ENCODE measurements around the gene POLK.

DNA sequence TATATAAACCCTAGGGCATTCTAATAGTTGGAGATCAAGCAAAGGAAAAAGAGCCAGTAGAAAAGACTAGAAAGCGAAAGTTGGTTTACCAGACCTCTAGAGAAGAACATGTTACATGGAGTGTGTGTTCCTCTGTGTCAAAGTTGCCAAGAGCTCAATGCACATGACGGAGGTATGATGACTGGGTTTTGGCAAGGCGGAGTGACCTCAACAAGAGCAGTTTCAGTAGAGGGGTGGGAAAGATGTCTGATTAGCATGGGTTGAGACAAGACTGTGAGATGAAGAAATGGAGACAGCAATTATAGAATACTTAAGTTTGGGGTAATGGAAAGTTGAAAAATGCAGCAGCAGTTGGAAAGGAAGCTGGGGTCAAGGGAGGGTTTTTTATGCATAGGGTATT is 101.2 kb downstream of the POLK start:
- no peak for TF ChIP-seq POLR2A (IDR thresholded peaks at IDR 0.05)
- TF ChIP-seq, protein P1, sequence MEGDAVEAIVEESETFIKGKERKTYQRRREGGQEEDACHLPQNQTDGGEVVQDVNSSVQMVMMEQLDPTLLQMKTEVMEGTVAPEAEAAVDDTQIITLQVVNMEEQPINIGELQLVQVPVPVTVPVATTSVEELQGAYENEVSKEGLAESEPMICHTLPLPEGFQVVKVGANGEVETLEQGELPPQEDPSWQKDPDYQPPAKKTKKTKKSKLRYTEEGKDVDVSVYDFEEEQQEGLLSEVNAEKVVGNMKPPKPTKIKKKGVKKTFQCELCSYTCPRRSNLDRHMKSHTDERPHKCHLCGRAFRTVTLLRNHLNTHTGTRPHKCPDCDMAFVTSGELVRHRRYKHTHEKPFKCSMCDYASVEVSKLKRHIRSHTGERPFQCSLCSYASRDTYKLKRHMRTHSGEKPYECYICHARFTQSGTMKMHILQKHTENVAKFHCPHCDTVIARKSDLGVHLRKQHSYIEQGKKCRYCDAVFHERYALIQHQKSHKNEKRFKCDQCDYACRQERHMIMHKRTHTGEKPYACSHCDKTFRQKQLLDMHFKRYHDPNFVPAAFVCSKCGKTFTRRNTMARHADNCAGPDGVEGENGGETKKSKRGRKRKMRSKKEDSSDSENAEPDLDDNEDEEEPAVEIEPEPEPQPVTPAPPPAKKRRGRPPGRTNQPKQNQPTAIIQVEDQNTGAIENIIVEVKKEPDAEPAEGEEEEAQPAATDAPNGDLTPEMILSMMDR (IDR thresholded peaks at IDR 0.05 in 4 of 5, conservative IDR thresholded peaks at IDR 0.05 in 1 of 5), result no peak

All from gastrocnemius medialis (tissue), 4 donors.